ENCODE measurements around the gene ABI3.

ABI3 gene

DNA sequence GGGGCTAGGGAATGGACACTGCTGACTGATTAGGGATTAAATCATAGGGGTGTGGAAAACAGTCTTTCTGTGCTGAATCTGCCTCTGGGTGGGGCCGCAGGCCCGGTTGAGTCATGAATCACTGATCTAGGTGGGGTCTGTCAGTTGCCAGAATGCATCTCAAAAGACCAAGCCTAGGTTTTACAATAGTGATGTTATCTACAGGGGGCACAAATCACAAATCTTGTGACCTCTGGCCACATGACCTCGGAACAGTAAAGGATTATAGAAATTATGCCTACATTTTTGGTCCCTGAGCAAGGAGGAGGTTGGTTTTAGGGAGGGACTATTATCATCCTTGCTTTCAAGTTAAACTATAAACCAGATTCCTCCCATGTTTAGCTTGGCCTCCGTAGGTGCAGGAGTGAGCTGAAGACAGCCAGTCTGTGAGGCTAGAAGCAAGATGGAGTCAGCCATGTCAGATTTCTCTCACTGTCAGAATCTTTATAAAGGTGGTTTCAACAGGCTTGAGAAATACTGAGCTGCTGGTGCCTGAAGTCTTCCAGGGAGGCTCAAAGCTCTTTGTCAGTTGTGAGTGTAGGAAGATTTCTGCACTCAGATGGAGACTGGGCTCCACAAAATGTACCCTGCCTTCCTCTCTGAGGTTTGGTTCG lies 13.0 kb upstream of the ABI3 start:
- no peak for ATAC-seq

DNA sequence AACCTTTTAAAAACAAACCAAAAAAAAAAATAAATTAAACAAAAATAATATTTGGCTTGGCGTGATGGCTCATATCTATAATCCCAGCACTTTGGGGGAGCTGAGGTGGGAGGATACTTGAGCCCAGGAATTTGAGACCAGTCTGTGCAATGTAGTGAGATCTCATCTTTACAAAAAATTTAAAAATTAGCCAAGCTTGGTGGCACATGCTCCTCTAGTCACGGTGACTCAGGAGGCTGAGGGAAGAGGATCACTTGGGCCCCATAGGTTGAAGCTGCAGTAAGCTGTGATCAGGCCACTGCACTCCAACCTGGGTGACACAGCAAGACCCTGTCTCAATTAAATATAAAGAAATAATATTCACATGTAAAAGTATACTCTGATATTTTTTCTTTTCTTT lies 12.3 kb upstream of the ABI3 start:
- no peak for ATAC-seq

- no peak for ATAC-seq
These were observed 10.0 kb upstream of the ABI3 start for GRCh38 chr17:49200423-49201083.

- no peak for ATAC-seq
These were observed 9.0 kb upstream of the ABI3 start for GRCh38 chr17:49201481-49201927.

DNA sequence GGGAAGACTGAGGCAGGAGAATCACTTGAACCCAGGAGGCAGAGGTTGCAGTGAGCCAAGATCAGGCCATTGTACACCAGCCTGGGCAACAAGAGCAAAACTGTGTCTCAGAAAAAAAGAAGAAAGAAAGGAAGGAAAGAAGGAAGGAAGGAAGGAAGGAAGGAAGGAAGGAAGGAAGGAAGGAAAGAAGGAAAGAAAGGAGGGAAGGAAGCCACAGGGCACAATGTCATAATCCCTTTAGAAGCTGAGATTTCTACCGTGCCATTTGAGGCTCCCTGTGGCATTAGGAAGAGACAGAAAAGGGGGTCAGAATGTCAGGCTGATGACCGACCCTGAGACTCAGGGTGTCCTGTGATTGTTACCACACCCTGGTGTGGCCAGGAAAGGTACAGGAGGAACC lies 6.7 kb upstream of the ABI3 start:
- no peak for ATAC-seq

DNA sequence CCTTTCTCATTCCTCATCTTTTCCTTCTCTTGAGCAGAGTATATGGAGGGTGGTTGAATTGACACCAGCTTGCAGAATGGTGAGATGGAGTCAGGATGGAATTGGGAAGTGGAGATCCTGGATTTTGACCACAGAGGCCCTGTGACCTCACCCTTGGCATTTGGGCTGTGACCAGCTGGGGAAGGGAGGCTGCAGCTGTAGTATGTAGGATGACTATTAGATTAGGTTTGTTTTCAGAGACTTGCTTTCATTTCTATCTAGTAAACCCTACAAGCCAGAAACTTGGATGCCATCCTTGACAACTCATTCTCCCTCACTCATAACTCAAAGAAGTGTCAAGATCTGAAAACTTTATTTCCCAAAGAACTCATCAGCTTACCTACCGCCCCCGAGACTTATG lies 6.0 kb upstream of the ABI3 start:
- no peak for ATAC-seq

DNA sequence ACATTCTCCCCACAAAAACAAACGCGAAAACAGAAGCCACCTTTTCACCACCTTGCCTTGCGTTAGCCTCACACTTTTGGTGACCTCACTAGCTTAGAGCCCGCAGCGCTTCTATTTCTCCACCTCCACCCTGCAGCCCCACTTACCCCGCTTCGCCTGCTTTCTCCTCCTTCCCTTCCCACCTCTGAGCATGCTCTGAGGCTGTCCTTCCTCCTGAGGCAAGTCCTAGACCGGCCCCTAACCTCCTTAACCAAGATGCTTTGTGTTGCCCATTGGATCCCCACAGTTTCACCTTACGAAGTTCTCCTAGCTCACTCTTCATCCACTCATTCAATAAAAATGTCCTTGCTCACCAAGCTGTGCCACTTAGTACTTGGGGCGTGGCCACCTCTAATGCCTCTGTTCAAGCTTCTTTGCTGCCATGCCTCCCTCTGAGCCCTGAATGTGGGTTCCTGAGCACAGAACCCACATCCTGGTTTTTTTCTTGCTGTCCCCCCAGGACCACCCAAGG lies 1.4 kb upstream of the ABI3 start:
- ATAC-seq = no peak

DNA sequence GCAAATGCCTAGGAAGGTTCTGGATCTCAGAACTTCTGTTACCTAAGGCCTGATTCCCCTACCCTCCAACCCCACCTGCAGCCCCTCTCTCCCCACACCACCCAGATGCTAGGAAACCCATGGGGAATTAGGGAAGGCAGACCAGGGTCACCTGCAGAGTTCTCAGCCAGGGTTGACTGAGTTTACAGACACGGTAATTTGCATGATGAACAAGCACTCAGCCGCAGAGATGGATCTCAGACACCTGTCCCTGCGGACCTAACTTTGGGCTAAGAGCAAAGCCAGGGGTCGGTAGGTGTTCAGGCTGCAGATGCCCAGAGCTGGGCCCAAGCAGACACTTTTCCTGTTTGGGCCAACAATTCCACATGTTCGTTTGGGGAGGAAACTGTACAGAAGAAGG lies 2.9 kb downstream of the ABI3 start:
- ATAC-seq = no peak

DNA sequence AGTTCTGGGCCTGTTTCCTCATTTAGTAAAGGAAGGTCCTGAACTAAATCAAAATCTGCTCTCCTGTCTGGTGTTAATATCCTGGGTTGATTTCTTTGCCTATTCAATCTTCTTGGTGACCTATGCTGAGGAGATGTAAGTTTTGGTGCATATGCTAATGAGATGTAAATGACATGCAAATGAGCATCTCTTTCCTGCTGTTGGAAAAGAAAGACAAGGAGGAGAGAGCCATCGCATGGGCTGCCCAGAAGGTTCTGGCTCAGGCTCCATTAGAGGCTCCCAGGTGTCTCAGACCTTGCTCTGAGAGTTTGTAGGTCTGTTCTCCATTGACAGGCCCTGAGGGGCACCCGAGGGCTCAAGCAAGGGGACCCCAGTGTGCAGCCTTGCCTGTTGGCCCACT lies 3.3 kb downstream of the ABI3 start:
- ATAC-seq = no peak

- ATAC-seq = no peak
These were observed 4.3 kb downstream of the ABI3 start for GRCh38 chr17:49214676-49215360.

- no peak for ATAC-seq
These were observed 6.0 kb downstream of the ABI3 start for GRCh38 chr17:49216482-49216881.

DNA sequence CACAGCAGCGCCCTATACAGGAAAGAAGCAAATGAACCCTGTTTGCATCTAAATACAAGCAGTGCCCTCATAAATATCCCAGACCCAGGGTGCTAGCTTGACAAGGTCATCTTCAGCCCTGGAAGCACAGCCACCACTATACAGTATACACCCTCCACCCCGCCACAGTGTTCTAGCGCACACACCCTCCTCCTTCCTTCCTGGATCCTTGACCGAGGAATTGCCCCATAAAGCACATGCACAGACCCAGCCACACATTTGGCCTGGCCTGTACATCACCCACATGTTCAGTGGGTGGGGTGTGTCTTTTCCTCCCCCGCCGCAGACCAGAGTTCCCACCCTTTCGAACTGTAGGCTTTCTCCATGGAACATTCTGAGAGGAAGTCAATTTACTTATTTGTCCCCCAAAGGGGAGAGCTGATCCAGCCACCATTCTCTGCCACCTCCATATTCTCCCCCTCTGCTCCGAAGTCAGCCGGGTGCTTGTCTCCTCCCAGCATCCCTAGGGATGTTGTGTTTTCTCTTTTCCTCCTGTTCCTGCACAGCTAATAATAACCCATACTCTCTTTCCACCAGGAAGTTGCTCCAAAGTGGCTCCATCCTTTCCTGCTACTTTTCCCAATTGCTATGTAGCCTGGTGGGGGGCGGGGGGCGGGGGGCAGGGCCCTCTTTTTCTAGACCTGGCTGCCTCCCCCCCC lies 6.6 kb downstream of the ABI3 start:
- no peak for ATAC-seq

DNA sequence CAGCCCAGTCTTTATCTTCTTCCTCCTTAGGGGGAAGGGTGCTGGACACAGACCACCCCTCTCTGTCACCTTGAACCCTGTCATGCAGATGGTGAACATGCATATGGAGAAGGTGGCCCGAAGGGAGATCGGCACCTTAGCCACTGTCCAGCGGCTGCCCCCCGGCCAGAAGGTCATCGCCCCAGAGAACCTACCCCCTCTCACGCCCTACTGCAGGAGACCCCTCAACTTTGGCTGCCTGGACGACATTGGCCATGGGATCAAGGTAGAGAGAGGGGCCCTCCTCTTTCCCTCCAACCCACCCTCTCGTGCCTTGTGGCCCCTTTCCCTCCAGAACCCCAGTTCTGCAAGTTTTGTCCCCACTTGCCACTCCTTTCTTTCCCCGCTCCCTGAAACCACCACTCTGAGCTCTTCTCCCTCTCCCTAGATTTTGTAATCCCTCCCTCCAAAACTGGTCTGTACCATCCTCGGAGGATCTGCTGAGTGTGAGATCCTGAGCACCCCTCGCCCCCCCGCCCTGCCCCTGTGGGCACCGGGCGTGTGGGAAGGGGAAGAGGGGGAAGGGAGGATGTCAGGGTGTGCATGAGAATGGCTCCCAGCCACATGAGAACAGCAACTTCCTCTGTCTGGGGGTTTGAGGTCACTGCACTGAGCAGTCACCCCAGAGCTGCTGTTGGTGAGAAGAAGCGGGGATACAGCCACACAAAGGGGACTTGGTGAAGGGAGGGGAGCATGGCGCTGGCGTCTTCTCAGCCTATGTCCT lies 7.3 kb downstream of the ABI3 start:
- ATAC-seq = peak; percentile 63 to 79

GRCh38 chr17:49218941-49219913 lies 8.7 kb downstream of the ABI3 start:
- no peak for ATAC-seq

- ATAC-seq = no peak
These were observed 9.5 kb downstream of the ABI3 start for GRCh38 chr17:49219987-49220386.

DNA sequence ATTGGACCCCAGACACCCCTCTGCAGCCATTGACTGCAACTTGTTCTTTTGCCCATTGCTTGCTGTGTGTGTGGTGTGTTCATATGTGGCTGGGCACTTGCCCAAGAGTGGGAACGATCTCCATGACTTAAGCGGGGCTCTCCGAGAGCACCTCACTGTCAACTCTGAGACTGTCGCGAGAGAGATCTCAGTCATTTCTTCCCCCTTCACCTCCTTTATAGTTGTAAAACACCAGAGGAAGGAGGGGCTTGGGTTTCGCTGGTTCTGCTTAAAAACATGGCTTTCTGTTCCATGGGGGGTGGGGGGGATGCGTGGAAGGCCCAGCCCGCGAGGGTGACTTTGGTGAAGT lies 12.6 kb downstream of the ABI3 start:
- ATAC-seq = no peak

GRCh38 chr17:49223517-49224197 lies 13.2 kb downstream of the ABI3 start:
- peak; percentile 28 to 36 for ATAC-seq

DNA sequence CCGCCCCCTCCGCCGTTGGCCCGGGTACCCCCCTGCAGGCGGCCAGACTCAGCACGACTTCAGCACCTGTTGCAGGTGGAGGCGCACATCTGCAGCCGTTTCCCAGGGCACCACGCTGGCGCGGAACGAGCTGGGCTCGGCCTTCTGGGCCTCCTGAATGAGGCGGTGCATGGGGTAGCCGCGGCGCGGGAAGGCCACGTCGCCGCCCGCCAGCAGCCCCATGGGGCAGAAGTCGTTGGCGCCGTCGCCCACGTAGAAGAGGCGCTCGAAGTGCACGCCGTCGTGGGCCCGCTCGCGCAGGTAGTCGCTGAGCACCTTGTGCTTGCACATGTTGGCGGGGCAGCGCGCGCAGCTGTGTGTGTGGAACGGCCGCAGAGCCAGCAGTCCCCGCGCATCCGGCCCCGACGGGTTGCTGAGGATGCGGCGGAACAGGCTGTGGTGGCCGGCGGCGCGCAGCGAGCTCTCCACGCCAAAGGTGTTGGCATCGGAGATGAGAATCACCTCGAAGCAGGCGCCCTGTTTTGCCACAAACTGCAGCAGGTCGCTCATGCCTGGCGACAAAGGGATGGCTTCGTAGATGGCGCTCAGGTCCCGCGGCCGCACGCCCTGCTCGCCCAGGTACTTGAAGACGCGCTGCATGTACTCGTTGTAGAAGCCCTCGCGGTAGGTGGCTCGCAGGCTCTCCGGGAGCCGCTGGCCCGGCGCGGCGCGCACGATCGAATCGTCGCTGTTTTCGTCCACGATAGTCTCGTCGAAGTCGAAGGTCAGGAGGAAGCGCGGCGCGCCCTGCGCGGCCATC lies 13.9 kb downstream of the ABI3 start:
- ATAC-seq = peak; percentile 35 to 53

DNA sequence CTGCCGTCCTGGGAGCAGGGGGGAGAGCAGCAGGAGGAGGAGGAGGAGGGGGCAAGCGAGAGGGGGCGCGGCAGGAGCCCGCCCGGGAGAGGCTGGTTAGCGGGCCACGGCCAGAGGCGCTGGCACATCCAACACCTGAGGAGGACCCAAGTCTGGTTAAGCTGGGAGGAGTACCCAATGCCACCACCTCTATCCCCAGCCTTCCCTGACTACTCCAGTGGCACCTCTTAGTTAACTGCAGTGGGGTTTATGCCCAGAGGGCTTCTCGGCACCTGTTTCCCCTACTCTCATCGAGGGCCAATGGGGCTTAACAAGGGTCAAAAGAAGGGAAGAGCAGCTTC lies 14.5 kb downstream of the ABI3 start:
- no peak for ATAC-seq

All from activated CD4-positive, CD25-positive, alpha-beta regulatory T cell treated with anti-CD3 and anti-CD28 coated beads, Interleukin-2, amount 50 U/mL, for 24 hours (primary cell).